HG02610 (cell line): ENCODE measurements around the gene RFC1.
"Not testable (repeated sequence)": the region's sequence is repeated elsewhere in the genome, so short reads cannot be mapped to it uniquely, and the experiment has no call there.

ENCODE experiments used
- ATAC-seq: cut with Tn5 transposase; IDR thresholded peaks from one replicate; pipeline ENCODE4 v1.9.1; 2021; ENCODE audit warnings: mild to moderate bottlenecking, moderate library complexity; ENCODE audit not compliant: unreplicated experiment

The RFC1 gene, protein sequence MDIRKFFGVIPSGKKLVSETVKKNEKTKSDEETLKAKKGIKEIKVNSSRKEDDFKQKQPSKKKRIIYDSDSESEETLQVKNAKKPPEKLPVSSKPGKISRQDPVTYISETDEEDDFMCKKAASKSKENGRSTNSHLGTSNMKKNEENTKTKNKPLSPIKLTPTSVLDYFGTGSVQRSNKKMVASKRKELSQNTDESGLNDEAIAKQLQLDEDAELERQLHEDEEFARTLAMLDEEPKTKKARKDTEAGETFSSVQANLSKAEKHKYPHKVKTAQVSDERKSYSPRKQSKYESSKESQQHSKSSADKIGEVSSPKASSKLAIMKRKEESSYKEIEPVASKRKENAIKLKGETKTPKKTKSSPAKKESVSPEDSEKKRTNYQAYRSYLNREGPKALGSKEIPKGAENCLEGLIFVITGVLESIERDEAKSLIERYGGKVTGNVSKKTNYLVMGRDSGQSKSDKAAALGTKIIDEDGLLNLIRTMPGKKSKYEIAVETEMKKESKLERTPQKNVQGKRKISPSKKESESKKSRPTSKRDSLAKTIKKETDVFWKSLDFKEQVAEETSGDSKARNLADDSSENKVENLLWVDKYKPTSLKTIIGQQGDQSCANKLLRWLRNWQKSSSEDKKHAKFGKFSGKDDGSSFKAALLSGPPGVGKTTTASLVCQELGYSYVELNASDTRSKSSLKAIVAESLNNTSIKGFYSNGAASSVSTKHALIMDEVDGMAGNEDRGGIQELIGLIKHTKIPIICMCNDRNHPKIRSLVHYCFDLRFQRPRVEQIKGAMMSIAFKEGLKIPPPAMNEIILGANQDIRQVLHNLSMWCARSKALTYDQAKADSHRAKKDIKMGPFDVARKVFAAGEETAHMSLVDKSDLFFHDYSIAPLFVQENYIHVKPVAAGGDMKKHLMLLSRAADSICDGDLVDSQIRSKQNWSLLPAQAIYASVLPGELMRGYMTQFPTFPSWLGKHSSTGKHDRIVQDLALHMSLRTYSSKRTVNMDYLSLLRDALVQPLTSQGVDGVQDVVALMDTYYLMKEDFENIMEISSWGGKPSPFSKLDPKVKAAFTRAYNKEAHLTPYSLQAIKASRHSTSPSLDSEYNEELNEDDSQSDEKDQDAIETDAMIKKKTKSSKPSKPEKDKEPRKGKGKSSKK

DNA sequence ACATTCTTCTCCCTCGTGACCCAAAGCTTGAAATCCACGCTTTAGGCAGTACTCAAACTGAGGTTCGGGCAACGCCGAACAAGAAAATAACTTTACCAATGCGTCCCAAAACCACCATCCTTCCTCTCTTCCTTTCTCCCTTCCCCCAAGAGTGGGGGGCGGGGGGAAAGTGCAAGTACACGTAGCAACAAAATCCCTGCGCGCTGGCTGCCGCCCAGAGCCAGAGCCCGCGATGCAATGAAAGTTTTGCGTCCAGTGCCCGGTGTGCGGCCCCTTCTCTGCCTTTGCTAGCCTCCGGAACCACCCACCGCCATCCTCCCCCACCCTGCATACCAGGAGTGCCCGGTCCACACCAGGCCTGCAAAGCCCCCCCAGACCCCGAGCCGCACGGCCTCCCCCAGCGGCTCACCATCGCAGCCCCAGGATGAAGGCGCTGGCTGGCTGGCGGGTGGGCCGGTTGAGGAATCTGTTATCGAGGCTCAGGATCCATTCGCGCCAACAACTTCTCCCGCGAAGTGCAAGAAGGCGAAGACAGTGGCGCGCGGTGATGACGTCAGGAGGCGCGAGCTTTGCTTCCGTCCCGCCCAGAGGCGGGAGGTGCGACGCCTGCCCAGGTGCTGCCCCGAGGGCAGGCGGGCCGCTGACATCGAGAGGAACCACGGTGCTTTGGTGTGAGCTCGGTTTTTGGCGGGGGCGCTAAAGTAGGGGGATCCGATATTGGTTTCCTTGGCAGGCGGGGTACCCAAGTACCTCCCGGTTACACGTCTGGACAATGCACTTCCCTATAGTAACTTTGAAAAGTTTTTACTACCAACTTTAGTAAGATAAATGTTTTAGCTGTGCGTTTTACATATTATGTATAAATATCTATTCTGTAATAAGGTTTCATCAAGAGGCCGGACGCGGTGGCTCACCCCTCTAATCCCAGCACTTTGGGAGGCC is at the start of gene RFC1:
TSS of gene RFC1 (minus strand) at position 533 of the 942 bp plus-strand sequence. CDS start at position 412, 121 bp downstream.
- ATAC-seq = peak; percentile 78

- ATAC-seq = no peak
Measured at GRCh38 chr4:39415678-39416283, 49.6 kb upstream of the RFC1 start.

DNA sequence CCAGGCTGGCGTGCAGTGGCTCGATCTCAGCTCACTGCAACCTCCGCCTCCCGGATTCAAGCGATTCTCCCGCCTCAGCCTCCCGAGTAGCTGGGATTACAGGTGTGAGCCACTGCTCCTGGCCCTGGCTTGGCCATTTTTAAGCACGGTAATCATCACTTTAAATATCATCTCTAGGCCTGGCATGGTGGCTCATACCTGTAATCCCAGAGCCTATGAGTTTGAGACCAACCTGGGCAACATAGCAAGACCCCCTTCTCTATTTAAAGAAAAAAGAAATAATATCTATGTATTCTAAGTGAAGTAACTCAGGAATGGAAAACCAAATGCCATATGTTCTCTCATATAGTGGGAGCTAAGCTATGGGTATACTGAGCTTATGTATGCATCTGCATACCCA is 45.4 kb upstream of the RFC1 start:
- not testable (repeated sequence) for ATAC-seq

- no peak for ATAC-seq
Measured at GRCh38 chr4:39410415-39410814, 44.3 kb upstream of the RFC1 start.

DNA sequence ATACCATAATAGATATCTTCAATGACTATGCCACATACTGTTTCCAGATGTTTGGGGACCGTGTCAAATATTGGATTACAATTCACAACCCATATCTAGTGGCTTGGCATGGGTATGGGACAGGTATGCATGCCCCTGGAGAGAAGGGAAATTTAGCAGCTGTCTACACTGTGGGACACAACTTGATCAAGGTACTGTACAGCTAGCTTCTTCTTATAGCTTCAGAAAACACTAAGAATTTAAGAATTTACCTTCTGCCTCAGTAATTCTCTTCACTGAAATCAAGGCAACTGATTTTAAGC is 41.4 kb upstream of the RFC1 start:
- ATAC-seq = no peak

DNA sequence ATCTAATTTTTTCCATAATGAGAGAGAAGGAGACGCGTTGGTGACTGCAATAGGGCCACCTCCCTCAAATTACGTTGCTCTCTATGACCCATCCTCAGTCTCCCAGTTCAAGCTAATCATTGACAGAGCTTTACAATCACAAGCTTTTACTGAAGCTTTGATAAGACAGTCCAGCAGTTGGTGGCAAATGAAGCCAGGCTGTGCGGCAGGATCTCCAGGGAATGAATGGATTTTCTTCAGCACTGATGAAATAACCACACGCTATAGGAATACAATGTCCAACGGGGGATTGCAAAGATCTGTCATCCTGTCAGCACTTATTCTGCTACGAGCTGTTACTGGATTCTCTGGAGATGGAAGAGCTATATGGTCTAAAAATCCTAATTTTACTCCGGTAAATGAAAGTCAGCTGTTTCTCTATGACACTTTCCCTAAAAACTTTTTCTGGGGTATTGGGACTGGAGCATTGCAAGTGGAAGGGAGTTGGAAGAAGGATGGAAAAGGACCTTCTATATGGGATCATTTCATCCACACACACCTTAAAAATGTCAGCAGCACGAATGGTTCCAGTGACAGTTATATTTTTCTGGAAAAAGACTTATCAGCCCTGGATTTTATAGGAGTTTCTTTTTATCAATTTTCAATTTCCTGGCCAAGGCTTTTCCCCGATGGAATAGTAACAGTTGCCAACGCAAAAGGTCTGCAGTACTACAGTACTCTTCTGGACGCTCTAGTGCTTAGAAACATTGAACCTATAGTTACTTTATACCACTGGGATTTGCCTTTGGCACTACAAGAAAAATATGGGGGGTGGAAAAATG is 40.8 kb upstream of the RFC1 start, which contains the start of gene KLB:
TSS of gene KLB (plus strand) at position 168 of the 821 bp plus-strand sequence. CDS start at position 188, 20 bp downstream.
- no peak for ATAC-seq

DNA sequence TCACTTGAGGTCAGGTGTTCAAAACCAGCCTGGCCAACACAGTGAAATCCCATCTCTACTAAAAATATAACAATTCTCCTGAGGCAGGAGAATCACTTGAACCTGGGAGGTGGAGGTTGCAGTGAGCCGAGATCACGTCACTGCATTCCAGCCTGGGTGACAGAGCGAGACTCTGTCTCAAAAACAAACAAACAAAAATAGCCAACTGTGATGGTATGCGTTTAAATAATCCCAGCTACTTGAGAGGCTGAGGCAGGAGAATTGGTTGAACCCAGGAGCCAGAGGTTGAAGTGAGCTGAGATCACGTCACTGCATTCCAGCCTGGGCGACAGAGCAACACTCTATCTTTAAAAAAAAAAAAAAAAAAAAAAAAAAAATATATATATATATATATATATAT is 35.5 kb upstream of the RFC1 start:
- not testable (repeated sequence) for ATAC-seq

DNA sequence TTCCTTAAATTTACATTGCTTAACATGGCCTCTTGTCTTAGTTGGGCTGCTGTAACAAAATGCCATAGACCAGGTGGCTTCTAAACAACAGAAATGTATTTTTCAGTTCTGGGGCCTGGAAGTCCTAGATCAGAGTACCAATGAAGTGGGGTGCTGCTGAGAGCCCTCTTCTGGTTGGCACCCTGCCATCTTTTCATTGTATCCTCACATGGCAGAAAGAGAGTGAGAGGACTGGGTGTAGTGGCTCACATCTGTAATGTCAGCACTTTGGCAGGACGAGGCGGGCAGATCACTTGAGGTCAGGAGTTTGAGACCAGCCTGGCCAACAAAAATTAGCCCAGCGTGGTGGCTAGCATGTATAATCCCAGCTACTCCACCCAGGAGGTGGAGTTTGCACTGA is 28.5 kb upstream of the RFC1 start:
- no peak for ATAC-seq

DNA sequence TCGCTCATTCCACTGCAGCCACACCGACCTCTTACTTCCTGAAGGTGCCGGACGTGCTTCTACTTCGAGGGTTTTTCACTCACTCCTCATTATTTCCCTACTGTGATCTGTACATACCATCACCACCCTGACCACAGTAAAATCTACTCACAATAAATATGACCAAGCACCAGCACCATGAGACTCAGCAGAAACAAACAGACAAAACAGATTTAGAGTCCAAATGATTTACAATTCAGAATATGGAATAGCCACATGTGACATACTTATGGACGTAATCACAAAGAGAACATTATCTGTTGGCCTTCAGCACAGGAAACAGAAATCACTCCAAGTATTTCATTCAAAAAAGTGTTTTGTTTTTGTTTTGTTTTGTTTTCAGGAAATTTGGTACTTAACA is 24.4 kb upstream of the RFC1 start:
- no peak for ATAC-seq

DNA sequence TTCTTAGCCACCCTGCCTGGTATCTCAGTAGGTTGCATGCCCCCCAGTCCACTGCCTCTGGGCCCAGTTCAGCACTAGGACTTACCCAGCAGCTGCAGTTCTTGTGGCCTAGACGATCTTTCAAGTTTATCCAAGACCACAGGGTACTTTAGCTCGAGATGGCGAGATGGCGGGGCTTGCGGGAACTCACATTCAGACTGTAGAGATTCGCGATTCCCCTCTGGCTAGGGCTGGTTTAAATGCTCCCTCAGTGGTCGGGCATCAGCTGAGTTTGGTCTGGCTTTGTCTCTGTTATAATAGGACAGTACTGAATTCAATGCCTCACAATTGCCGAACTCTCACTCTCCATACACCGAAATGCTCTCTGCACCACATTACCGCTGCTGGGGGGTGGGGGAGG is 18.4 kb upstream of the RFC1 start:
- no peak for ATAC-seq

- no peak for ATAC-seq
Measured at GRCh38 chr4:39383690-39384089, 17.5 kb upstream of the RFC1 start.

DNA sequence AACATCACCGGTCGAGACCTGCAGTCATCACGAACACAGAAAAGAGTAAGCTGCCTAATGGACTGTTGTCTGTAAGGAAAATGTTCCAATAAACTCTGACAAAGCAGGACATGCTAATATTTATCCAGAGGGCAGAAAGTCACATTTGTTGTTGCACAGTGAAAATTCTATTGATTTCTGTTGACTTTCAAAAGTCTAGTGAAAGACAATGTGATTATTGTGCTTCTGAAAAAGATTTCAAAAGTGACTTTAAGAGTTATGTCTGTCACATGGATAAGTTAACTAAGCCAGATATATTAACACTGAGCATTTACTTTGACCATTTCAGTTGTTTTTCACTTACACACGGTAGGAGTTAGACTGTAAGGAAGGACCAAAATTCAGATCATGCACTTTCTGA is 9.3 kb upstream of the RFC1 start:
- ATAC-seq = no peak

DNA sequence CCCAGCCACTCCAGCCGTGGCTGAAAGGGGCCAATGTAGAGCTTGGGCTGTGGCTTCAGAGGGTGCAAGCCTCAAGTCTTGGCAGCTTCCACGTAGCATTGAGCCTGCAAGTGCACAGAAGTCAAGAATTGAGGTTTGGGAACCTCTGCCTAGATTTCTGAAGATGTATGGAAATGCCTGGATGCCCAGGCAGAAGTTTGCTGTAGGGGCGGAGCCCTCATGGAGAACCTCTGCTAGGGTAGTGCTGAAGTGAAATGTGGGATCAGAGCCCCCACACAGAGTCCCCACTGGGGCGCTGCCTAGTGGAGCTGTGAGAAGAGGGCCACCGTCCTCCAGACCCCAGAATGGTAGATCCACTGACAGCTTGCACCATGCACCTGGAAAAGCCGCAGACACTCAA is 5.0 kb upstream of the RFC1 start:
- not testable (repeated sequence) for ATAC-seq

DNA sequence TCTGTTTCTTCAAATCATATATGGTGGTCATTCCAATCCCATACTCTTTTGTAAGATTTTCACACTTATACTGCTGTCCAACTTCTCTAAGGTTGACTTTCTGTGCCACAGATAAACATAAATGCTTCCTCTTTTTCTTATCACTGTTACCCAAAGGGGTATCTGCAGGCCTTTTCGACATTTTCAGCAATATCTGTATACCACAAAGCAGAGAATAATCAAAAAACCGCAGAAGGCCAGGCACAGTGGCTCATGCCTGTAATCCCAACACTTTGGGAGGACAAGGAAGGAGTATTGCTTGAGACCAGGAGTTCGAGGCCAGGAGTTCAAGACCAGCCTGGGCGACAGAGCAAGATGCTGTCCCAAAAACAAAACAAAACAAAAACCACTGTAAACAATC is 3.1 kb upstream of the RFC1 start:
- no peak for ATAC-seq

- ATAC-seq = no peak
Measured at GRCh38 chr4:39367166-39367565, 1.0 kb upstream of the RFC1 start.

DNA sequence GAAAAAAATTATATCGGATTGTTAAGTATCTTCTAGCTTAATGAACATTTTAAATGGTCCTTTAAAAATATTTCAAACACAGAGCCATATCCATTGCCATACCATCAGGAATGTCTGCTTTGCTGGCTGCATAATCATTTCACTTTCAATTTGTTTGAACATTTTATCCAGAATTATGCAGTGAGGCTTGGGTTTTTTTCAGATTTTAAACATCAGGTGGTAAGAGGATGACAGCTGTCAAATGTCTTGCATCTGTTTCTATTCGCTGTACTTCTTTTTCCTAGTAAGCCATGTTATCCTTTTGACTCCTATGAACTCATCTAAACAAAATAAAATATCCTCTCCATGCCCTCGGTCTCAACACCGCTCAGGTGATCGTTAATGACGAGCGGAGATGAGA is 802 bp downstream of the RFC1 start:
- ATAC-seq = no peak

DNA sequence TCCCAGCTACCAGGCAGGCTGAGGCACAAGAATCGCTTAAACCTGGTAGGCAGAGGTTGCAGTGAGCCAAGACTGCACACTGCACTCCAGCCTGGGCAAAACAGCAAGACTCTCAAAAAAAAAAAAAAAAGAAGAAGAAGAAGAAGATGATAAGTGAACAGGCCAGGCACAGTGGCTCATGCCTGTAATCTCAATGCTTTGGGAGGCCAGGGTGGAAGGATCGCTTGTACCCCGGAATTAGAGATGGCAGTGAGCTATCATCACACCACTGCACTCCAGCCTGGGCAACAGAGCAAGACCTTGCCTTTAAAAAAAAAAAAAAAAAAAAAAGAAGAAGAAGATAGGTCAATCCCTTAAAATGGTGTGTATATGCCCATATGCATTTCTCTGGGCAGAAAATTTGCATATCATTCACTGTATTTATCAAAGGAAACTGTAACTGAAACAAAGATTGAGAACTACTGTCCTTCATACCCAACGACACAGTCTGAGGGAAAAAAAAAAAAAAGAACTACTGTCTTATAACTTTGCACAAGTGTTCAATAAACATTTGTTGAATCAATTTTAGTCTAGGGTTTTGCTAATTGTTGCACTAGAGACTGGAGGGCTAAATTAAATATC is 2.3 kb downstream of the RFC1 start:
- ATAC-seq = peak; percentile 42

- no peak for ATAC-seq
Measured at GRCh38 chr4:39362827-39363226, 3.3 kb downstream of the RFC1 start.

DNA sequence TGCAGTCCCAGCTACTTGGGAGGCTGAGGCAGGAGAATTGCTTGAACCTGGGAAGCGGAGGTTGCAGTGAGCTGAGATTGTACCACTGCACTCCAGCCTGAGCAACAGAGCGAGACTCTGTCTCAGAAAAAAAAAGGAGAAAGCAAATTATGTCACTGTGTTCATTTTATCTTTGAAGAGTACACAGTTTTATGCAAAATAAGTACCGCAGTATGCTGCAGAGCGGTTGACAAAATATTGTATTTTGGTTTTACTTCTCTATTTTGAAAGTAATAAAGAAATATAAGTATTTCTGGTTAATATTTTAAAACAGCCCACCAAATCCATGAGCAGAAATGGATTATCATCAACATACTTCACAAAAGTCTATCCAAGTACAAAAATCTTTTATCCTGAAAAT is 5.6 kb downstream of the RFC1 start:
- ATAC-seq = not testable (repeated sequence)
